Neural cell (in vitro differentiated cells): ENCODE results near the gene SERPINB6.

ENCODE experiments used
- CTCF ChIP-seq: fragments of 450-650 bp; IDR thresholded peaks from 2 replicates; pipeline ENCODE4 v1.5.1; 2014; ENCODE audit warnings: antibody characterized with exemption, mild to moderate bottlenecking, moderate library complexity; ENCODE audit not compliant: poor library complexity, severe bottlenecking
- EP300 ChIP-seq: fragments of 450-650 bp; conservative IDR thresholded peaks from 2 replicates; pipeline ENCODE4 v1.6.1; 2014; ENCODE audit warnings: antibody characterized with exemption, mild to moderate bottlenecking, moderate library complexity; ENCODE audit not compliant: poor library complexity, severe bottlenecking
- EZH2 ChIP-seq: fragments of 200-600, 300-800 bp; shearing (Covaris generic), sonication (generic); IDR thresholded peaks from 2 replicates; pipeline ENCODE4 v1.6.1; 2014; ENCODE audit warnings: antibody characterized with exemption, low read length, borderline replicate concordance, mild to moderate bottlenecking; ENCODE audit not compliant: insufficient read depth, poor library complexity, severe bottlenecking
- MXI1 ChIP-seq: fragments of 450-650 bp; conservative IDR thresholded peaks from 2 replicates; pipeline ENCODE4 v1.6.1; 2014; ENCODE audit warnings: antibody characterized with exemption, mild to moderate bottlenecking; ENCODE audit not compliant: poor library complexity, severe bottlenecking
- POLR2AphosphoS5 ChIP-seq: IDR thresholded peaks from 2 replicates; pipeline ENCODE4 v1.6.1; 2012
- RAD21 ChIP-seq: fragments of 450-650 bp; conservative IDR thresholded peaks from 2 replicates; pipeline ENCODE4 v1.6.1; 2014; ENCODE audit warnings: antibody characterized with exemption, mild to moderate bottlenecking, moderate library complexity
- REST ChIP-seq: IDR thresholded peaks from 2 replicates; pipeline ENCODE4 v1.6.1; 2012; ENCODE audit warnings: borderline replicate concordance
- SMC3 ChIP-seq: fragments of 450-650 bp; conservative IDR thresholded peaks from 2 replicates; pipeline ENCODE4 v1.6.1; 2014; ENCODE audit warnings: antibody characterized with exemption, mild to moderate bottlenecking, moderate library complexity; ENCODE audit not compliant: poor library complexity
- TAF1 ChIP-seq: IDR thresholded peaks from 2 replicates; pipeline ENCODE4 v1.6.1; 2012; ENCODE audit warnings: low read depth

GRCh38 chr6:3001773-3002293 is 30.5 kb upstream of the SERPINB6 start:
- TF ChIP-seq CTCF (peak; percentile 34), MXI1 (no peak), EZH2 (no peak), POLR2AphosphoS5 (no peak), REST (no peak), SMC3 (no peak), EP300 (no peak), RAD21 (no peak), TAF1 (no peak)
